H1 (cell line): Measurements from ENCODE around the gene ZC3H12C. TPM values are rescaled to one million over a fixed set of nuclear protein-coding genes. Genes with fewer than 3 reads are reported as not detected.

Experiments
- BACH1 ChIP-seq: IDR thresholded peaks from 2 replicates; pipeline ENCODE4 v1.6.1; 2012; ENCODE audit warnings: low read length, improper control_type of control experiment
- CBX8 ChIP-seq: fragments of 300-800, 300-1000 bp; sonication (generic); IDR thresholded peaks from 2 replicates; pipeline ENCODE4 v1.7.1; 2016; ENCODE audit warnings: low read depth, low read length, borderline replicate concordance
- EZH2 ChIP-seq: fragments of 200-600 bp; sonication (generic); IDR thresholded peaks from 2 replicates; pipeline ENCODE4 v1.7.1; 2012; ENCODE audit warnings: low read depth, mild to moderate bottlenecking, moderate library complexity, low read length, inconsistent platforms; ENCODE audit not compliant: severe bottlenecking
- GTF2F1 ChIP-seq: IDR thresholded peaks from 2 replicates; pipeline ENCODE4 v1.6.1; 2012; ENCODE audit warnings: low read depth, low read length, improper control_type of control experiment, borderline replicate concordance
- RBBP5 ChIP-seq: IDR thresholded peaks from 2 replicates; pipeline ENCODE4 v1.7.1; 2012; ENCODE audit warnings: low read depth, mild to moderate bottlenecking, inconsistent platforms, low read length, moderate library complexity, borderline replicate concordance
- SP1 ChIP-seq: IDR thresholded peaks from 2 replicates; pipeline ENCODE4 v1.6.1; 2011; ENCODE audit warnings: low read depth, low read length
- SRF ChIP-seq: IDR thresholded peaks from 2 replicates; pipeline ENCODE4 v1.6.1; 2011; ENCODE audit warnings: mild to moderate bottlenecking, low read depth, low read length, moderate library complexity
- TEAD4 ChIP-seq: IDR thresholded peaks from 2 replicates; pipeline ENCODE4 v1.6.1; 2012; ENCODE audit warnings: low read depth, low read length, inconsistent platforms, mixed read lengths
- polyA plus RNA-seq, 7 experiments: library from polyadenylated mRNA; depleted of rRNA in 3 of 7; stranded (reverse) in 5 of 7; unstranded in 2 of 7; fragments of >200 nt in 5 of 7; fragments of 200-250 nt in 2 of 7; gene quantifications; 1 replicate in 5 of 7; 2 replicates in 1 of 7; 4 replicates in 1 of 7; pipeline versions ENCODE4 v1.2.1 to v1.2.3, GENCODE V29; 2011 to 2013; ENCODE audit warnings: missing spikeins in 2 of 7, mixed read lengths in 2 of 7
- total RNA-seq: library from RNA; stranded (reverse); fragmentation: NEBNext Ultra II Directional; extraction: Animal tissue kit (Norgen Biotek cat#: 25700); gene quantifications from 2 replicates; pipeline ENCODE4 v1.2.1, GENCODE V29; 2021
- TF ChIP-seq, protein P1 (sequence below): fragments of 300-600 bp; sonication (generic); IDR thresholded peaks from 2 replicates; pipeline ENCODE4 v1.7.1; 2012; ENCODE audit warnings: low read length, moderate library complexity, mild to moderate bottlenecking, inconsistent platforms; ENCODE audit not compliant: insufficient replicate concordance
- TF ChIP-seq, protein P2 (sequence below): IDR thresholded peaks from 2 replicates; pipeline ENCODE4 v1.6.1; 2012; ENCODE audit warnings: inconsistent platforms

The ZC3H12C gene
- total and polyA plus RNA-seq, 2 of the 8 experiments (the other 6 are each of a cell fraction or from before 2014, with no cell fraction given), result 2.0 to 2.7 TPM

DNA sequence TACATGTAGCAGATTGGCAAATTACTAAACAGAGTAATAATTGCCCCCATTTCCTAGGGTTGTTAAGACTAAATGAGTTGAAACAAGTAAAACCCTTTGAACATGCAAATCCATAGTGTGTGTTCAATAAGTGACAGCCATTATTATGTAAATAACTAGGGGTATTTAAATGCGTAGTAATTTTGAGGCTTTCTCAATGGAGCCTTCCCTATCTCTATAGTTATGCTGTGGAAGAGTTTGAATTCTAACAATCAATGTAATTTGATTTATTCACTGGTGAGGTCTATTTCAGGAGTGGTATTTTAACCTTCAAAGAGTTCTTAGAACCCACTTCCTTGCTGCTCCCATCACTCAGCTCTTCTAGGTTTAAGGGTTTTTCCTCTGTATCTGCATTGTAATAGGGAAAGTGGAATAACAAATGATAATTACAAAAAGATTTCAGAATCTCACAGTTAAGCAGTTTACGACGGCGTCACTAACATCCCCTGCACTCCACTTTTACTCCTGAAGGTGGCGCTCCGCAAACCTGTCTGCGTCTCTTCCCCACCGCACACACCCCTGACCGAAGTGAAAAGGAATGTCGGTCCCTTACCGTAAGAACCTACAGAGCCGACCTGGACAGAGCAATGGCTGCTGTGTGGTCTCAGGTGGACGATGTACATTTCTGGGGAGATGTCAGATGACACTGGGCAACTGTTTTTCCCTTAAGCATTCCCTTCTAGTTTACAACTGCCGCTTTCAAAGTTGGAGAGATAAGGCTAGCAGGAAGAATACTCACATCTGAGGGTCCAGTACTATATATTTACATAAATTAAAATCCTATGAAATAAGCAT lies 80.8 kb downstream of the ZC3H12C start (continued):
- TF ChIP-seq, protein P1, sequence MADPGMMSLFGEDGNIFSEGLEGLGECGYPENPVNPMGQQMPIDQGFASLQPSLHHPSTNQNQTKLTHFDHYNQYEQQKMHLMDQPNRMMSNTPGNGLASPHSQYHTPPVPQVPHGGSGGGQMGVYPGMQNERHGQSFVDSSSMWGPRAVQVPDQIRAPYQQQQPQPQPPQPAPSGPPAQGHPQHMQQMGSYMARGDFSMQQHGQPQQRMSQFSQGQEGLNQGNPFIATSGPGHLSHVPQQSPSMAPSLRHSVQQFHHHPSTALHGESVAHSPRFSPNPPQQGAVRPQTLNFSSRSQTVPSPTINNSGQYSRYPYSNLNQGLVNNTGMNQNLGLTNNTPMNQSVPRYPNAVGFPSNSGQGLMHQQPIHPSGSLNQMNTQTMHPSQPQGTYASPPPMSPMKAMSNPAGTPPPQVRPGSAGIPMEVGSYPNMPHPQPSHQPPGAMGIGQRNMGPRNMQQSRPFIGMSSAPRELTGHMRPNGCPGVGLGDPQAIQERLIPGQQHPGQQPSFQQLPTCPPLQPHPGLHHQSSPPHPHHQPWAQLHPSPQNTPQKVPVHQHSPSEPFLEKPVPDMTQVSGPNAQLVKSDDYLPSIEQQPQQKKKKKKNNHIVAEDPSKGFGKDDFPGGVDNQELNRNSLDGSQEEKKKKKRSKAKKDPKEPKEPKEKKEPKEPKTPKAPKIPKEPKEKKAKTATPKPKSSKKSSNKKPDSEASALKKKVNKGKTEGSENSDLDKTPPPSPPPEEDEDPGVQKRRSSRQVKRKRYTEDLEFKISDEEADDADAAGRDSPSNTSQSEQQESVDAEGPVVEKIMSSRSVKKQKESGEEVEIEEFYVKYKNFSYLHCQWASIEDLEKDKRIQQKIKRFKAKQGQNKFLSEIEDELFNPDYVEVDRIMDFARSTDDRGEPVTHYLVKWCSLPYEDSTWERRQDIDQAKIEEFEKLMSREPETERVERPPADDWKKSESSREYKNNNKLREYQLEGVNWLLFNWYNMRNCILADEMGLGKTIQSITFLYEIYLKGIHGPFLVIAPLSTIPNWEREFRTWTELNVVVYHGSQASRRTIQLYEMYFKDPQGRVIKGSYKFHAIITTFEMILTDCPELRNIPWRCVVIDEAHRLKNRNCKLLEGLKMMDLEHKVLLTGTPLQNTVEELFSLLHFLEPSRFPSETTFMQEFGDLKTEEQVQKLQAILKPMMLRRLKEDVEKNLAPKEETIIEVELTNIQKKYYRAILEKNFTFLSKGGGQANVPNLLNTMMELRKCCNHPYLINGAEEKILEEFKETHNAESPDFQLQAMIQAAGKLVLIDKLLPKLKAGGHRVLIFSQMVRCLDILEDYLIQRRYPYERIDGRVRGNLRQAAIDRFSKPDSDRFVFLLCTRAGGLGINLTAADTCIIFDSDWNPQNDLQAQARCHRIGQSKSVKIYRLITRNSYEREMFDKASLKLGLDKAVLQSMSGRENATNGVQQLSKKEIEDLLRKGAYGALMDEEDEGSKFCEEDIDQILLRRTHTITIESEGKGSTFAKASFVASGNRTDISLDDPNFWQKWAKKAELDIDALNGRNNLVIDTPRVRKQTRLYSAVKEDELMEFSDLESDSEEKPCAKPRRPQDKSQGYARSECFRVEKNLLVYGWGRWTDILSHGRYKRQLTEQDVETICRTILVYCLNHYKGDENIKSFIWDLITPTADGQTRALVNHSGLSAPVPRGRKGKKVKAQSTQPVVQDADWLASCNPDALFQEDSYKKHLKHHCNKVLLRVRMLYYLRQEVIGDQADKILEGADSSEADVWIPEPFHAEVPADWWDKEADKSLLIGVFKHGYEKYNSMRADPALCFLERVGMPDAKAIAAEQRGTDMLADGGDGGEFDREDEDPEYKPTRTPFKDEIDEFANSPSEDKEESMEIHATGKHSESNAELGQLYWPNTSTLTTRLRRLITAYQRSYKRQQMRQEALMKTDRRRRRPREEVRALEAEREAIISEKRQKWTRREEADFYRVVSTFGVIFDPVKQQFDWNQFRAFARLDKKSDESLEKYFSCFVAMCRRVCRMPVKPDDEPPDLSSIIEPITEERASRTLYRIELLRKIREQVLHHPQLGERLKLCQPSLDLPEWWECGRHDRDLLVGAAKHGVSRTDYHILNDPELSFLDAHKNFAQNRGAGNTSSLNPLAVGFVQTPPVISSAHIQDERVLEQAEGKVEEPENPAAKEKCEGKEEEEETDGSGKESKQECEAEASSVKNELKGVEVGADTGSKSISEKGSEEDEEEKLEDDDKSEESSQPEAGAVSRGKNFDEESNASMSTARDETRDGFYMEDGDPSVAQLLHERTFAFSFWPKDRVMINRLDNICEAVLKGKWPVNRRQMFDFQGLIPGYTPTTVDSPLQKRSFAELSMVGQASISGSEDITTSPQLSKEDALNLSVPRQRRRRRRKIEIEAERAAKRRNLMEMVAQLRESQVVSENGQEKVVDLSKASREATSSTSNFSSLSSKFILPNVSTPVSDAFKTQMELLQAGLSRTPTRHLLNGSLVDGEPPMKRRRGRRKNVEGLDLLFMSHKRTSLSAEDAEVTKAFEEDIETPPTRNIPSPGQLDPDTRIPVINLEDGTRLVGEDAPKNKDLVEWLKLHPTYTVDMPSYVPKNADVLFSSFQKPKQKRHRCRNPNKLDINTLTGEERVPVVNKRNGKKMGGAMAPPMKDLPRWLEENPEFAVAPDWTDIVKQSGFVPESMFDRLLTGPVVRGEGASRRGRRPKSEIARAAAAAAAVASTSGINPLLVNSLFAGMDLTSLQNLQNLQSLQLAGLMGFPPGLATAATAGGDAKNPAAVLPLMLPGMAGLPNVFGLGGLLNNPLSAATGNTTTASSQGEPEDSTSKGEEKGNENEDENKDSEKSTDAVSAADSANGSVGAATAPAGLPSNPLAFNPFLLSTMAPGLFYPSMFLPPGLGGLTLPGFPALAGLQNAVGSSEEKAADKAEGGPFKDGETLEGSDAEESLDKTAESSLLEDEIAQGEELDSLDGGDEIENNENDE, result peak; percentile 89
- TF ChIP-seq SRF (no peak), EZH2 (no peak), CBX8 (no peak), SP1 (no peak), TEAD4 (peak; percentile 58), RBBP5 (no peak), GTF2F1 (no peak), BACH1 (no peak)
- TF ChIP-seq, protein P2, sequence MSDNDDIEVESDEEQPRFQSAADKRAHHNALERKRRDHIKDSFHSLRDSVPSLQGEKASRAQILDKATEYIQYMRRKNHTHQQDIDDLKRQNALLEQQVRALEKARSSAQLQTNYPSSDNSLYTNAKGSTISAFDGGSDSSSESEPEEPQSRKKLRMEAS, result peak; percentile 15; the same call in 1 of the 2 replicates
- TF ChIP-seq, all 59 proteins: peak for 10
